GM18909 (cell line): ENCODE results near the gene CLN3.
"Not testable (repeated sequence)": the region's sequence is repeated elsewhere in the genome, so short reads cannot be mapped to it uniquely, and the experiment has no call there.

Source experiments
- ATAC-seq: cut with Tn5 transposase; IDR thresholded peaks from one replicate; pipeline ENCODE4 v1.9.1; 2021; ENCODE audit warnings: mild to moderate bottlenecking; ENCODE audit not compliant: unreplicated experiment, poor library complexity

Gene CLN3

GRCh38 chr16:28495795-28496749 lies 4.2 kb upstream of the CLN3 start:
- no peak for ATAC-seq

GRCh38 chr16:28495098-28495793 lies 3.4 kb upstream of the CLN3 start:
- no peak for ATAC-seq

- peak; percentile 43 for ATAC-seq
These were observed 2.4 kb upstream of the CLN3 start, which contains the start of gene APOBR for GRCh38 chr16:28494121-28494851. Gene APOBR (plus strand): TSS chr16:28494643. CDS start chr16:28494682, 39 bp downstream.

GRCh38 chr16:28492511-28492910 lies 637 bp upstream of the CLN3 start:
- ATAC-seq: no peak

DNA sequence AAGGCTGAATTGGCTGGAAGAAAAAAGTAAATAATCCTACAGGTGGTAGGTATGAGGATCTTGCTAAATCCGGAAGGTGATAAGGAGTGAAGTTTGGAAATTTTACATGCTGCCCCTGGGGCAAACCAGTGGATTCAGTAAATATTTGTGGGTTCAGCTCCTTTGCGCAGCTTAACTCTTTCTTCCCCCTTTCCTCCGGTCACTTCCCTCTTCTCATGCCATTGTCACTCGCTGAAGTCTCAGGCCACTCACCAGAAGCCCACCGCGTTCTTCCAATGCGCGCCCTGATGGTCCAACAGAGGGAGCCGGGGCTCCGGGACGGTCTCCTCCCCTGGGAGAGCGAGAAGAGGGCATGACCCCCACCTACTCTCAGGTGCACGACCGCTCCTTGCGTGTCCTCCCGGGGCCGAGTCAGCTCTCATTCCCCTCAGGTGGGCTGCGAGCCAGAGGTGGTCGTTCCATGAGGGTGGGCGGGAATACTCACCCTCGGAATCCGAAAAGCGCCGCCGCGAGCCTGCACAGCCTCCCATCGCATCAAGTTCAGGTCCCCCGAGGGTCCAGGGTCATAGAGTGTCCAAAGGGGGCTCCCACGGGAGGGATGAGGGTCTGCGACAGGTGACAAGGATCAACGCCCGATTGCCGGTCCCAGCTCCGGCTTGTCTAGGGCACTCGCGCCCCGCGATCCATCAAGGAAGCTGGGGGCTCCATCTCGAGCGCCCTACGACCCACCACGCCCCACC lies 474 bp downstream of the CLN3 start:
- ATAC-seq: peak; percentile 9

- no peak for ATAC-seq
These were observed 5.6 kb downstream of the CLN3 start for GRCh38 chr16:28486266-28486665.

DNA sequence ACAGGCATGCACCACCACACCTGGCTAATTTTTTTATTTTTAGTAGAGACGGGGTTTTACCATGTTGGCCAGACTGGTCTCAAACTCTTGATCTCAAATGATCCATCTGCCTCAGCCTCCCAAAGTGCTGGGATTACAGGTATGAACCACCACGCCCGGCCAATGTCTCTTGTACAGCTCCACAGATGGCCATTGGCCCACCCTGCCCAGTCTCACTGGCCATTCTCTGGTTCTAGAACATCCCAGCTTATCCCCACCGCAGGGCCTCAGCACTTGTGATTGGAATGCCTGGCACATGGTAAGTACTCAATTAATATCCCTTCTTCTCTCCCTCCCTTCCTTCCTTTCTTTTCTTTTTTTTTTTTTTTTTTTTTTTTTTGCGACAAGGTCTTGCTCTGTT lies 8.5 kb downstream of the CLN3 start:
- ATAC-seq: not testable (repeated sequence)

DNA sequence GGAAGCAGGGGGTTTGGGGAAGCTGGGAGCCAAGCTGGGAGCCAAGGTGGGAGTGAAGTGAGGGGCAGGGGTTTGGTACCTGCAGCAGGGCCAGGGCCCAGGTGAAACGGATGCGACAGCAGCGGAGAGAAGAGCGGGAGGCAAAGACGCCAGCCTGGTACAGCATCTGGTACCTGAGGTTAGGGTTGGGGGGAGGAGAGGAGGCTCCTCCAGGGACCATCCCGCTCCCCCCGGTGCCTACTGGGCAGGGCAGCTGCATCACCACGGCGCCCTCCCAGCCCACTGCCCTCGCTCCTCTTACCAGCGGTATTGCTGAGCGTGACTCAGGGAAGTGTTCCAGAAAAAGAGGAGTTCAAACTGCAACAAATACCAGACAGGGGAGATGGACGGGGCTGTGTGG lies 9.8 kb downstream of the CLN3 start:
- no peak for ATAC-seq

DNA sequence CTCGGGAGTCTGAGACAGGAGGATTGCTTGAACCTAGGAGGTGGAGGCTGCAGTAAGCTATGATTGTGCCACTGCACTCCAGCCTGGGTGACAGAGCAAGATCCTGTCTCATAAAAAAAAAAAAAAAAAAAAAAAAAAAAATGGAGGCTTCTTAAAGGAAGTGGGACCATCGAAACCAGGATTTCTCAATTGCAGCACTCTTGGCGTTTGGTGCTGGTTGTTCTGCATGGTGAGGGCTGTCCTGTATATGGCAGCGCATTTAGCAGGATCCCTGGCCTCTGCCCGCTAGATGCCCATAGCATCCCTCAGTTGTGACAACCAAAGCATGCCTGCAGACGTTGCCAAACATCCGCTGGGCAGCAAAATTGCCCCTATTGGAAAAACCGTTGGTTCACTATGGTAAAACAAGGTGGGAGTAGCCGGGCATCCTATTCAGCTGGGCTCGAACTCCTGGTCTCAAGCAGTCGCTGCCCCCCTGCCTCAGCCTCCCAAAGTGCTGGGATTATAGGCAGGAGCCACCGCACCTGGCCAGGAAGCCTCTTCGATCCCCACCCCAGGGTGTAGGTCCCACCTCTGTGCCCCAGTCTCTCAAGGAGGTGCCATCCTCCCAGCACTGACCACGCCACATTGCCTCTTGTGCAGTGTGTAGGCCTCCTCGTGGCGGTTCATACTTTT lies 13.2 kb downstream of the CLN3 start:
- ATAC-seq: no peak

DNA sequence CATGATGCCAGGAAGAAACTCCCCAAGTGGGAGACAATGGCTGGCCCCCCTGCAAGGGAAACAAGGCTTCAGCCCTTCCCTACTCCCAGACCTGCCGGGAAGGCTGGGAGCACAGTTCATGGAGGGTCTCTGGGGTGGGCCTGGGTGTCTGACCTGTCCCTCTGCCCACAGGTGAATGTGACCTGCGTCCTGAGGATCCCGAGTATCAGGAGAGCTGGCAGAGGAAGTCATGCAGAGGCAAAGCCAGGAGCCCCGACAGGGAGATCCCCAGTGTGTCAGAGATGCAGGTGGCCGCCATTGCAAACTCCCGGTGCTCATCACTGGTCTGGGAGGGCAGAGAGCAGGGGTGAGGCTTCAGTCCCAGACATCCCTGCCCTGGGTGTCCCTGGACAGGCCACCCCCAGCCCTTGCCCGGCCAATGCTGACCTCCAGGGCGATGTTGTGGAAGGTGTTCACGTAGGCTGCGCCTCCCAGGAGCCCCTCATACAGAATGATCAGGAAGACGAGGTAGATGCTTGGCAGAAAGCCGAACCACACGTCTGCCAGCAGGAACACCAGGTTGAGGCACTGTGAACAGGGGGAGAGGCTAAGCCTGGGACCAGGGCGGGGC lies 14.5 kb downstream of the CLN3 start:
- no peak for ATAC-seq

DNA sequence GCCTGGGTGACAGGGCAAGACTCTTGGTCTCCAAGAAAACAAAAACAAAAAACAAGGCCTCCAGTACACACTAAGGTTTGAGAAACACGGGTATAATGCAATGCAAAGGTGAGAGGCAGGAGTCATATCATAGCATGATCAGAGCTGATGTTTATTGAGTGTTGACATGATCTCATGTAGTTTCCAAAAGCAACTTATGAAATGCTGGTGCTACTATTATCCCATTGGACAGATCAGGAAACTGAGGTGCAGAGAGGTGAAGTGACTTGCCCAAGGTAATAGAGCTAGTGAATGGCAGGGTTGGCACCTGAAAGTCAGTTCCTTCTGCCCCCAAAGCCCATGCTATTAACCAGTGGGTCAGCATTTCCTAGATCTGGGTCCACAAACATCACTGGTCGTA lies 16.7 kb downstream of the CLN3 start:
- no peak for ATAC-seq

DNA sequence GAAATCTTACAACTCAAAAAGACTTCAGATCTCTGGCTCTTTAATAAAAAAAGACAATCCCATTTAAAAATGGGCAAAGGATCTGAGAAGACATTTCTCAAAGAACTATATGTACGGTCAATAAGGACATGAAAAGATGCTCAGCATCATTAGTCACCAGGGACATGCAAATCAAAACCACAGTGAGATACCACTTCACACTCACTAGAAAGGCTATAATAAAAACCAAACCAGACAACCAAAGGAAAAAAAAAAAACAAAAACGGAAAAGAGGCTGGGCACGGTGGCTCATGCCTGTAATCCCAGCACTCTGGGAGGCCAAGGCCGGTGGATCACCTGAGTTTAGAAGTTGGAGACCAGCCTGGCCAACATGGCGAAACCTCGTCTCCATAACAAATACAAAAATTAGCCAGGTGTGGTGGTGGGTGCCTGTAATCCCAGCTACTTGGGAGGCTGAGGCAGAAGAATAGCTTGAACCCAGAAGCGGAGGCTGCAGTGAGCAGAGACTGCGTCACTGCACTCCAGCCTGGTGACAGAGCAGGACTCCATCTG lies 18.1 kb downstream of the CLN3 start:
- no peak for ATAC-seq

- ATAC-seq: not testable (repeated sequence)
These were observed 44.8 kb downstream of the CLN3 start for GRCh38 chr16:28447081-28447480.

DNA sequence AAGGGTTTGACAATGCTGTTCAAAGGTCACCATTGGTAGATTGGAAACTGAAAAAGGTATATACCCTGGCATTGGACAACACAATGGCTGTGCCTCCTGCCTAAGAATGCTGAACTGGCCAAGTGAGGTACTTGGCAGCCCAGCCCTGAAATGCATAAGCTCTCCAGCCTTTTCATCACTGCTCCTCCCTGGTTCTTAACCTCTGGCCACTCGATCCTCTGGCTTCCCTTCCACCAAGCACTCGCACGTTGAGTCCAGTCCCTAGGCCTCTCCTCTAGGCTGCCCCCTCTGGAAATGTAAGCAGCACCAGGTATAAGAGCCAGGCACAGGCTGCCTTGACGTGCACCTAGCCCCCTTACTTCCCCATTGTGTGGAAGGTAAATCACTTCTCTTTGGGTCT lies 45.5 kb downstream of the CLN3 start:
- not testable (repeated sequence) for ATAC-seq

- ATAC-seq: not testable (repeated sequence)
These were observed 47.9 kb downstream of the CLN3 start for GRCh38 chr16:28443943-28444342.

DNA sequence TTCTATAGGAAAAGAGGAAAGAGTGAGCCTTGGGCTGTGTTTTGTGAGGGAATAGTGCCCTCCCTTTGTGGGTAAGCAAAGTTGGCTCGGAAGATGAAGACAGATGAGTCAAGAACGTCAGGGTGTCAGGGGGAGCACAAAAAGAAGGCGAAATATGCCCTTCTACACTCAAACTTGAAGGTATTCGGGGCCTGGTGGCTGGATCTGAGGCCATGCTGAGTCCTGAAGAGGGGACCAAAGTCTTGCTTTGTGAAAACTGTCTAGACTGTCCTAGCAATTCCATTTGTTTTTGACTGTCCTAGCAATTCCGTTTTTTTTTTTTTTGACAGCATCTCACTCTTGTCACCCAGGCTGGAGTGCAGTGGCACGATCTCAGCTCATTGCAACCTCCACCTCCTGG lies 53.0 kb downstream of the CLN3 start:
- not testable (repeated sequence) for ATAC-seq

DNA sequence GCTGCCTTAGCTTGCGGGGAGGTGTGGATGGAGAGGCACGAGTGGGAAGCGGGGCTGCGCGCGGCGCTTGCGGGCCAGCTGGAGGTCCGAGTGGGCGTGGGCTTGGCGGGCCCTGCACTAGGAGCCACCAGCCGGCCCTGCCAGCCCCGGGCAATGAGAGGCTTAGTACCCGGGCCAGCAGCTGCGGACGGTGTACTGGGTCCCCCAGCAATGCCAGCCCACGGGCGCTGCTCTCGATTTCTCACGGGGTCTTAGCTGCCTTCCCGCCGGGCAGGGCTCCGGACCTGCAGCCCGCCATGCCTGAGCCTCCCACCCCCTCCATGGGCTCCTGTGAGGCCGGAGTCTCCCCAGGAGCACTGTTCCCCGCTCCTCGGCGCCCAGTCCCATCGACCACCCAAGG lies 56.5 kb downstream of the CLN3 start:
- not testable (repeated sequence) for ATAC-seq
